Uterus (tissue), 2 donors: ENCODE measurements around the gene LEMD1.

ENCODE experiments used
- CTCF ChIP-seq, 4 experiments: fragments of 200-600 bp in 2 of 4; fragments of 450-650 bp in 2 of 4; sonication (generic) in 2 of 4; IDR thresholded peaks; one replicate each; pipeline ENCODE4 v1.5.1; 2016 to 2019; ENCODE audit warnings: antibody characterized with exemption in 4 of 4, mild to moderate bottlenecking in 2 of 4, moderate library complexity in 1 of 4
- POLR2A ChIP-seq, 2 donors: fragments of 450-650 bp; IDR thresholded peaks; one replicate each; pipeline ENCODE4 v1.6.1; 2016; ENCODE audit warnings: antibody characterized with exemption in 2 of 2, mild to moderate bottlenecking in 1 of 2, moderate library complexity in 1 of 2

GRCh38 chr1:205369701-205370123 lies 52.1 kb downstream of the LEMD1 start:
- TF ChIP-seq CTCF (IDR thresholded peaks at IDR 0.05) (no peak), POLR2A (IDR thresholded peaks at IDR 0.05) (no peak)
